8988T (cell line): ENCODE measurements around the gene POLRMT.
"Not testable (repeated sequence)": the region's sequence is repeated elsewhere in the genome, so short reads cannot be mapped to it uniquely, and the experiment has no call there.

Source experiments
- DNase-seq: peaks from one replicate; pipeline ENCODE4 v3.0.0; 2011

POLRMT gene

DNA sequence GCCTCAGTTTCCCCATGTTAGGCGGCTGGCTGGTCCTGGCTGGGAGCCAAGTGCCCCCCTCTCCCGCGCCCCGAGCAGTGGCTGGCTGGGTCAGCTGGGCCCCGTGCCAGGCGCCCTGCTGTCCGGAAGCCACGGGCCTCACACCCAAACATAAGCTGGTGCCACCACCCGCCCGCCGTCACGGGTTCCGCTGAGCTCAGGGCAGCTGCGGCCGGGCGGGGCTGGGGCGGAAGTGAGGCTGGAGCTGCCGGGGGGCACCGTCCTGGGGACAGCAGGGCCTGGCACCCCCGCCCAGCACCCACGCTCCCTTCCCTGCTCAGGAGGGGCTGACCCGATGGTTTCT, 24.4 kb downstream of the POLRMT start:
- DNase-seq = peak; percentile 81

DNA sequence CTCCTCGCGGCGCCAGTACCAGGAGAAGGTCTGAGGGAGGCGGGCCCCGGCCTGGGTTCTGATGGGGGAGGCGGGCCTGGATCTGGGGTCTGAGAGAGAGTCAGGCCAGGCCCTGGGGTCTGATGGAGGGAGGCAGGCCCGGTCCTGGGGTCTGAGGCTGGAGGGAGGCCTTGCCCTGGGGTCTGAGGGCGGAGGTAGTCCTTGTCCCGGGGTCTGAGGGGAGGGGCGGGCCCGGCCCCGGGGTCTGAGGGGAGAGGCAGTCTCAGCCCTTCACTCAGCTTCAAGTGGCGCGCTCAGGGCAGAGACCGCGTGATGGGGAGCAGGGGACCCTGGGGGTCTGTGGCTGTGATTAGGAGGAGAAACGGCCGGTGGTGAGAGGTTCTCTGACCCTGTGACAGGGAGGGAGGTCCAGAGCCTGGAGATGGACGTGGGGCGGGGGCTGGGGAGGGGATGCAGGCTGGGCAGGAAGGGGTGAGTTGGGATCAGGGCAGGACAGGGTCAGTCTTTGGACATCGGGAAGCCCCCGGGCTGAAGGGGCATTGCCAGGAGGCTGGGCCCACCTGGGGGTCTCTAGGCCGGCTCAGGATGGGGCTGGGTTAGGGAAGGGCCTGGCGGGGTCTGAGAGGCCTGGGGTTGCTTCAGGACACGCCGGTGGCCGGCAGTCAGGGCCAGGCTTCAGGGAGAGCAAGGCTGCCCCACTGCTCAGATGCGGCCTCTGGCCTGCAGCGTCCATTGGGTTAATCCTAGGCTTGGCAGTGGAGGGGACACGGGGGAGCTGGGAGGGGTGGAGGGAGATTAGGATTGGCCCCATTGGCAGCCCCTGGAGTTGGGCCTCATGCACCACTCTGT, 25.0 kb downstream of the POLRMT start:
- no peak for DNase-seq

DNA sequence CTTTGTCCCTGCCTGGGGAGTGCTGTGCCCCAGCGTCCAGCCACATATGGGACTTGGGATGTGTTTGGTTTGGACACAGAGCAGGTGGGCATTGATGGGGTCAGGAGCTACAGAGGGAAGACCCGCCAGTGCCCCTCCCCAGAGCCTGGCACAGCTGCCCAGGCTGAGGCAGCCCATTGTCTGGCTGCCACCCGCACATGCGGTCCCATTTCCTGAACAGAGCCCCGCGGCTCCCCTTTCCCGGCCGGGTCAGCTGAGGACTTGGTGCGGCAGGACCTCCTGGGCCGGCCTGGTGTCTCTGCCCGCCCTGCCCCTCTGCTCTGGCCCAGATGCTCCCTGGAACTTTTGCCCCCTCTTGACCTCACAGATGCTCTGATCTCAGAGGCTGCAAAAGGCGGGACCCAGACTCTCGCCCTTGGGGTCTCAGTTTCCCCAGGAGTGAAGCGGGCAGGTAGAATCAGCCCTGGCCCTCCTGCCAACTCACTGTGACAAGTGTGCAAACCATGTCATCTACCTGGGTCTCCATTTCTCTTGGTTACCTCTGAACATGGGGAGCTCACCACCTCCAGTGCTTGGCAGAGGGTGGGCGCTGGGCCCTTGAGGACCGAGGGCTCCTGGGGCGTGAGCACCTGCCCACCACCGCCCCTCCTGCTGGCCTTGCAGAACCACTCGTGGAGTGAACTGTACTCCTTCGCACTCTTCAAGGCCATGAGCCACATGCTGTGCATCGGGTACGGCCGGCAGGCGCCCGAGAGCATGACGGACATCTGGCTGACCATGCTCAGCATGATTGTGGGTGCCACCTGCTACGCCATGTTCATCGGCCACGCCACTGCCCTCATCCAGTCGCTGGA, 25.8 kb downstream of the POLRMT start:
- DNase-seq = no peak

DNA sequence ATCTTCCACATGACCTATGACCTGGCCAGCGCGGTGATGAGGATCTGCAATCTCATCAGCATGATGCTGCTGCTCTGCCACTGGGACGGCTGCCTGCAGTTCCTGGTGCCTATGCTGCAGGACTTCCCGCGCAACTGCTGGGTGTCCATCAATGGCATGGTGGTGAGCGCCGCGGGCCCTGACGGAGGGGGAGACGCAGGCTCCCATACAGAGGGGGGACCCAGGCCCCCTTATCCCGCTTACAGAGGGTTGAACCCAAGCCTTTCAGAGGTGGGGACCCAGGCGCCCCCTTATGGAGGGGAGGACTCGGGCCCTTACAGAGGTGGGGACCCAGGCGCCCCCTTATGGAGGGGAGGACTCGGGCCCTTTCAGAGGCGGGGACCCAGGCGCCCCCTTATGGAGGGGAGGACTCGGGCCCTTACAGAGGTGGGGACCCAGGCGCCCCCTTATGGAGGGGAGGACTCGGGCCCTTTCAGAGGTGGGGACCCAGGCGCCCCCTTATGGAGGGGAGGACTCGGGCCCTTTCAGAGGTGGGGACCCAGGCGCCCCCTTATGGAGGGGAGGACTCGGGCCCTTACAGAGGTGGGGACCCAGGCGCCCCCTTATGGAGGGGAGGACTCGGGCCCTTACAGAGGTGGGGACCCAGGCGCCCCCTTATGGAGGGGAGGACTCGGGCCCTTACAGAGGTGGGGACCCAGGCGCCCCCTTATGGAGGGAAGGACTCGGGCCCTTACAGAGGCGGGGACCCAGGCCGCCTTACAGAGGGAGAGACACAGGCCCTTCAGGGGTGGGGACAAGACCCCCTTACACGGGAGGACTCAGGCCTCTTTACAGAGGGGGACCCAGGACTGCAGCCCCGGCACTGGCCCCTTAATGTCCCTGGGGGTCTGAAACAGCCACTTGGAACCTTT, 28.0 kb downstream of the POLRMT start:
- DNase-seq = not testable (repeated sequence)

DNA sequence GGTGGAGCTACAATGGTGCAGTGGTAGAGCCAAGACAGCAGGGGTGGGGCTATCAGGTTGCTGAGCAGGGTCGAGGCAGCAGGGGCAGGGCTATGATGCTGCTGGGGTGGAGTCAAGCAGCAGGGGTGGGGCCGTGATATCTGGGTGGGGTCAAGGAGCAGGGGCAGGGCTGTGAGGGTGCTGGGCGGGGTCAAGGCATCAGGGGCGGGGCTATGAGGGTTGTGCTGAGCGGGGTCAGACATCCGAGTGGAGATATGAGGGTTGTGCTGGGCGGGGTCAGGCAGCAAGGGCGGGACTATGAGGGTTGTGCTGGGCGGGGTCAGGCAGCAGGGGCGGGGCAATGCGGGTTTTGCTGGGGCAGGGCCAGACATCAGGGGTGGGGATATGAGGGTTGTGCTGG, 29.0 kb downstream of the POLRMT start:
- no peak for DNase-seq

DNA sequence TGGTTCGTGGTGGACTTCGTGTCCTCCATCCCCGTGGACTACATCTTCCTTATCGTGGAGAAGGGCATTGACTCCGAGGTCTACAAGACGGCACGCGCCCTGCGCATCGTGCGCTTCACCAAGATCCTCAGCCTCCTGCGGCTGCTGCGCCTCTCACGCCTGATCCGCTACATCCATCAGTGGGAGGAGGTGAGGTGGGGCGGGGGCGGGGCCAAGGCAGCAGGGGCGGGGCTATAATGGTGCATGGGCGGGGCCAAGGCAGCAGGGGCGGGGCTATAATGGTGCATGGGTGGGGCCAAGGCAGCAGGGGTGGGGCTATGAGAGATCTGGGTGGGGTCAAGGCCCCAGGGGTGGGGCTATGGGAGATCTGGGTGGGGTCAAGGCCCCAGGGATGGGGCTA, 29.6 kb downstream of the POLRMT start:
- DNase-seq = not testable (repeated sequence)

DNA sequence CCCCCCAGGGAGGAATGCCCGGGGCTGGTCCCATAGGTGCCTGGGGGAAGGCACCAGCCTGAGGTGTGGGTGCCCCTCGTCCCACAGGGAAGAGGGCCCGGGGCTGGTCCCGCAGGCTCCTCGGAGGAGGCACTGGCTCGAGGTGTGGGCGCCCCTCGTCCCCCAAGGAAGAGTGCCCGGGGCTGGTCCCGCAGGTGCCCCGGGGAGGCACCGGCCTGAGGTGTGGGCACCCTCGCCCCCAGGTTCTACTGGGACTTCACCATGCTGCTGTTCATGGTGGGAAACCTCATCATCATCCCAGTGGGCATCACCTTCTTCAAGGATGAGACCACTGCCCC, 30.1 kb downstream of the POLRMT start:
- not testable (repeated sequence) for DNase-seq

DNA sequence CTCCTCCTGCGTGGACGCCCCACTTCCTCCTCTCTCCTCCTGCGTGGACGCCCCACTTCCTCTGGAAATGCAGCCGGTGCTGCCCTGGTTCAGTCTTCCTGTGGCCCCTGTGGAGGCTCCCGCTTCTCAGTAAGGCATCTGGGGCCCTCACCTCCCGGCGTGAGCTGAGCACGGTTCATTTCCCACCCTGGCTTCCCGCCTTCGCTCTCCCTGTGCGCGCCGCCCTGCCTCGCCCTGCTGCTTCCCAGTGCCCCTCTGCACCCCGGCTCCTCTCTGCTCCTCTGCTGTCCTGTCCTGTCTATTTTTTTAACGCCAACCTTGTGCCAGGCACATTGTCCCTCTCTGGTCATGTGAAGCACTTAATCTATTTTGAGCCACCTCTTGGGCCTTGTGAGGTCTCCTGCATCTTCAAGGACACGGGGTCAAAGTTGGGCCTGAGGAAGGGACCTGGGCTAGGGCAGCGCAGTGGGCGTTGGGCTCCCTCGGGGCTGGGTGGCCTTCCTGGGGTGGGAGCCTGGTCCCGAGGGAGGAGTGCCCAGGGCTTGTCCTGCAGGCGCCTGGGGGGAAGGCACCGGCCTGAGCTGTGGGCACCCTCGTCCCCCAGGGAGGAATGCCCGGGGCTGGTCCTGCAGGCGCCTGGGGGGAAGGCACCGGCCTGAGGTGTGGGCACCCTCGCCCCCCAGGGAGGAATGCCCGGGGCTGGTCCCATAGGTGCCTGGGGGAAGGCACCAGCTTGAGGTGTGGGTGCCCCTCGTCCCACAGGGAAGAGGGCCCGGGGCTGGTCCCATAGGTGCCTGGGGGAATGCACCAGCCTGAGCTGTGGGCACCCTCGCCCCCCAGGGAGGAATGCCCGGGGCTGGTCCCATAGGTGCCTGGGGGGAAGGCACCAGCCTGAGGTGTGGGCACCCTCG, 30.7 kb downstream of the POLRMT start:
- no peak for DNase-seq

DNA sequence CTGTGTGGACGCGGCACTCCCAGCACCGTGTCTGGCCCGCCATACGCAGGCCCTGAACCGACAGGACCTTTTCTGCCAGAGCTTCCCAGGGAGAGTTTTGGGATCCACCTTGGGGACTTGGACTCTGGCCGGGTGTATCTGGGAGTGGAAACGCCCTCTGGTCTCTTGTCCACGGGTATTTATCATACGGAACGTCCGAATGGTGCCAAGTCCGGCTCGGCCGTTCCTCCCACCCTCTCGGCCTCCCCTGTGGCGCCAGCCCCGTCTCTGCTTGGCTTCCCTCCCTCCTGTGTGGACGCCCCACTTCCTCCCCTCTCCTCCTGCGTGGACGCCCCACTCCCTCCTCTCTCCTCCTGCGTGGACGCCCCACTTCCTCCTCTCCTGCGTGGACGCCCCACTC, 31.5 kb downstream of the POLRMT start:
- DNase-seq = no peak

DNA sequence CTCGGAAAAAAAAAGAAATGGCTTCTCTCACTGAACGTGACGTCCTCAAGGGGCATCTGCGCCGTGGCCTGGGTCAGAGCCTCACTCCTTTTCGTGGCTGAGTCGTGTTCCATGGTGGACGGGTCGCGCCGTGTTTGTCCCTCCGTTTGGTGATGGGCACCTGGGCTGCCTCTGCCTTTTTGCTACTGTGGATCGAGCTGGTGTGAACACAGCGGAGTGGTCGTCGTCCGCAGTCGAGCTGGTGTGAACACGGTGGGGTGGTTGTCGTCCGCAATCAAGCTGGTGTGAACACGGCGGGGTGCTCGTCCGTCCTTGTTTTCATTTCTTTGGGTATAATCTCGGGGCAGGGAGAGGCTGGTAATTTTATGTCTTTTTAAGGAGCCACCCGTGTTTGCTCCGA, 32.0 kb downstream of the POLRMT start:
- no peak for DNase-seq

DNA sequence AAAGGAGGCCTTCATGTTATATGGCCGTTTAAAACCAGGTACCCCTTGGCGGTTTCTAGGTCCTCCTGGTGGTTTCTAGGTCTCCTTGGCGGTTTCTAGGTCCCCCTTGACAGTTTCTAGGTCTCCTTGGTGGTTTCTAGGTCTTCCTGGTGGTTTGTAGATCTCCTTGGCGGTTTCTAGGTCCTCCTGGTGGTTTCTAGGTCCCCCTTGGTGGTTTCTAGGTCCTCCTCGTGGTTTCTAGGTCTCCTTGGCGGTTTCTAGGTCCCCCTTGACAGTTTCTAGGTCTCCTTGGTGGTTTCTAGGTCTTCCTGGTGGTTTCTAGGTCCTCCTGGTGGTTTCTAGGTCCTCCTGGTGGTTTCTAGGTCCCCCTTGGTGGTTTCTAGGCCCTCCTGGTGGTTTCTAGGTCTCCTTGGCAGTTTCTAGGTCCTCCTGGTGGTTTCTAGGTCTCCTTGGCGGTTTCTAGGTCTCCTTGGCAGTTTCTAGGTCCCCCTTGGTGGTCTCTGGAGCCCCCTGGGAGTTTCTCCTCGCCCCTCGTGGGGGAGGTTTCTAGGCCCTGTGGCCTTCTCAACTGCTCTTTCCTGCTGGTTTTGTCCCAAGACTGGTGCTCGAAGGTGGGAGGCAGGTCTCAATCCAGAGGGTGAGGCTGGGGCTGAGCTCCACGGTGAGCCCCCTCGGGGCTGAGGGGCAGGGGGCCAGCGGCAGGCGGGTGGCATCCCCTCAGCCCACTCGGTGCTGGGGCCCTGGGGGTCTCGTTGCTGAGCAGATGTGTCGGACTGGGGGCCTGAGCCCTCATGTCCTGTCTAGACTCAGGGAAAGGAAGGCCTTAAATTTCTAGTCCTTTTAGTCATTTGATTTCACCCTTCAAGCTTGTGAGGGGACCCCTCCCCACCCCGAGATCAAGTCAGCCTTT, 35.7 kb downstream of the POLRMT start:
- no peak for DNase-seq

DNA sequence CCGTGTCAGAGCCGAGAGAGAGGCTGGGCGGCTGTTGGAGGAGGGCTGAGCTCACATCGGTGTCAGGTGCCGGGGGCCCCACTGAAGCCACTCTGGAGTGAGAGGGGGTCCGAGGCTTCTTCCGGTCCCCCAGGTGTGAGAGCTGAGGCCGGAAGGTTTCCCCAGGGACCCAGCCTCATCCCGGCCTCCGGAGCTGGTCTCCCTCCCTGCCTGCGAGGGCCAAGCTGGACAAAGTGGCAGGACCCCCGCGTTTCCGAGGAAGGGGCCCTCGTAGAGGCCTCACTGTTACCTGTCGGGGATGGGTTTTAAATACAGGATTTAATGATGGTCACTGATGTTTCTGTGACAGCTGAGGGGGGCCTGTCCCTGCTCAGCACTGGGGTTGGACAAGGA, 37.1 kb downstream of the POLRMT start:
- no peak for DNase-seq

DNA sequence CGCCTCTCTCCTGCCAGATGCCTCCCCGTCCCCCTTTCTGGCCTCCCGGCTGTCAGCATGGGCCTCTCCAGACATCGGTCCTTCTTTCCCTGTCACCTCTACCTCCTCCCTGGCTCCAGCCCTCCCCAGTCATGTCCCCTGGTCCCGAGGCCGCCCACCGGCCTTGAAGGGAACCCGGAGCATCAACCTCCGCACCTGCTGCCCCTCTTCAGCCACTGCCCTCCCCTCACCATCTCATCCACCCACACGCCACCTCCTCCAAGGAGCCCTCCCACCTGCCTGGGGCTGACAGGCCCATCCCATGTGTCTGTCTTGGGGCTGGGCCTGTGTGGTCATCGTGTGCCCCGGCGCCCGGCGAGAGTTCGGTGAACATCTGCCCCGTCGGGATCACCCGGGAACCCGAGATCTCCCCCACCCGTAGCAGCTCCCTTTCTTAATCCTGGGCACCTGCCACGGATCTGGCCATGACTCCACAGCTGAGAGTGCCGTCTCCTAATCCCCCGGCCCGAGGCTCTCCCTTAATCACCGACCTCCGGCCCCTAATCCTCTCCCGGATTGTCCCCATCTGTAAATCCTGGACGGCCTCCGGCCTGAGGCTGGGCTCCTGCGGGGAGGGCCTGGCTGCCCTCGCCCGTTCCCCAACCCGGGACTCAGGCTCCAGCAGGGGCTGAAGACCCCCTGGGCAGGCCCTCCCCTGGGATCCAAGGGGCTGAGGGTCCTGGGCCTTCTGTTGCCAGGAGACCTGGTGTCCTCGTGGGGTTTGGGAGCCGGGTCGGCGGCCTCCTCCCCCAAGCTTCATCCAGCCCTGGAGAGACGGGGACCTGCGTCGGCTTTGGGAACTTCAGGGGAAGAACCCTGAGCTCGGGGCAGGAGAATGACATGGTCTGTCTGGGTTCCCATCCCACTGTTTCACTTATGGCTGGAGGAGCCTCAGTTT, 37.7 kb downstream of the POLRMT start:
- no peak for DNase-seq

DNA sequence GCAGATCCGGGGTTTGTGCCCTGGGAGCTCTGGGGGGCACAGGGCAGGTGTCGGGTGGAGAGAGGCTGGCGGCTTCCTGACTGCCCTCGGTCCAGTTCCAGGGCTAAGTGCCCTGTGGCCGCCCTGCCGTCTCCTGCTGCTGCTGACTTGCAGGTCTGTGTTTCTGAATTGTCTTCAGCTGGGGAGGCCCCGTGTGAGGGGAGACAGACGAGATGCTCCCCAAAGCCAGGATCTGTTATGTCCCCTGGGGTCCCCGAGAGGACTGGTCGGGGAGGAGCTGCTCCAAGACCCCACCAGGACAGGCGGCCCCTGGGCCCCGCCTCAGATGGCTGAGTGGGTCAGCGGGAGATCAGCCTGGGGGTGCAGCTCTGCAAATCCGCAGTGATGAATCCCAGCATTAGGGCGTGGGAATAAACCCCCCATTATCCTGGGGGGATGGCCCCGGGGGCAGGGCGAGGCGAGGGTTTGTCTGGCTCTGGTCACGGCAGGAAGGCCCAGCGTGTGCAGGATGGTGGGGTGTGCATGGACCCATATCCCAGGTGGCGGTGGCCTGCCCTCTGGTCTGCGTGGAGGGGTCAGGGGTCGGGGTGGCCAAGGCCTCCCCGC, 39.0 kb downstream of the POLRMT start:
- no peak for DNase-seq

DNA sequence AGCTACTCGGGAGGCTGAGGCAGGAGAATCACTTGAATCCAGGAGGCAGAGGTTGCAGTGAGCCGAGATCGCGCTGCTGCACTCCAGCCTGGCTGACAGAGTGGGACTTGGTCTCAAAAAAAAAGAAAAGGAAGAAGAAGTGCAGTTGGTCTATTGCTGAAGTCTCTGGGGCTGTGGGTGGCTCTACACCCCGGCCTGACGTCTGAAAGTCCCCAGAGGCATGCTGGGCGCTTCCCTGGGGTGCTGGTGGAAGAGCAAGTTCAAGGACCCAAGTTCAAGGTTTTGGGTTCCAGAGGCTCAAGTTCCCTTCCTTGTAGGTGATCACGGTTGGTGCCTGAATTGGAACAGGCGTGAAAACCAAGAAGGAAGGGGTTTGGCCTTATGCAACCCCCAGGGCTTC, 39.8 kb downstream of the POLRMT start:
- no peak for DNase-seq

DNA sequence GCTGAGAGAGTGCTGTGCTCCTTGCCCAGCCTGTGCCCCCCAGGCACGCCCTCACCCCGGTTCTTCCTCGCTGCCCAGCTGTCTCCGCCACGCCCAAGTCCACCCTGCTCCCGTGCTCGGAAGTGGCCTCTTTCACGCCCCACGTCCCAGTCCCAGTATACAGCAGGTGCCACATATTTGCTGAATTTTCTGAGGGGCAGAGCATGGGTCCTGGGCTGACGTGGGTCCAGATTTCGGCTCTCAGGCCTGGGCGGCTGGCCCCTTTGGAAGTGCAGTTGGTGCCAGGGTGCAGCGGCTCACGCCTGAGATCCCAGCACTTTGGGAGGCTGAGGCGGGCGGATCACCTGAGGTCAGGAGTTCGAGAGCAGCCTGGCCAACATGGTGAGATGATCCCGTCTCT, 40.3 kb downstream of the POLRMT start:
- DNase-seq = no peak

DNA sequence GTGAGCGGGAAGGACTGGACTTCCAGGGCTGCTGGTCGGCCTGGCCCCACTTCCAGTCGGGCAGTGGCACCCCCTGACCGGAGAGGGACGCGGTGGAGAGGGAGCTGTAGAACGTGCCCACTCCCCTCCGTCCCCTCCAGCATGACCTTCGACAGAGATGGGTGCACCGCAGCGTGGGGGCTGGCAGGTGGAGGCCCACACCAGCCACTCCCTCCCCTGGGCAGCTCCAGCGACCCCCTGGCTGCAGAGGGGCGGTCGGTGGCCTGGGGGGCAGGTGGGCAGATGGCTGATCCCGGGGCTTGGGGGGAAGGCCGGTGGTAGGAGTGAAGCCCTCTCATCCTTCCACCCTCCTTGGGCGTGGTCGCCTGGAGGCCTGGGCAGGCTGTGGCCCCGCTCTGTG, 41.2 kb downstream of the POLRMT start:
- DNase-seq = no peak

DNA sequence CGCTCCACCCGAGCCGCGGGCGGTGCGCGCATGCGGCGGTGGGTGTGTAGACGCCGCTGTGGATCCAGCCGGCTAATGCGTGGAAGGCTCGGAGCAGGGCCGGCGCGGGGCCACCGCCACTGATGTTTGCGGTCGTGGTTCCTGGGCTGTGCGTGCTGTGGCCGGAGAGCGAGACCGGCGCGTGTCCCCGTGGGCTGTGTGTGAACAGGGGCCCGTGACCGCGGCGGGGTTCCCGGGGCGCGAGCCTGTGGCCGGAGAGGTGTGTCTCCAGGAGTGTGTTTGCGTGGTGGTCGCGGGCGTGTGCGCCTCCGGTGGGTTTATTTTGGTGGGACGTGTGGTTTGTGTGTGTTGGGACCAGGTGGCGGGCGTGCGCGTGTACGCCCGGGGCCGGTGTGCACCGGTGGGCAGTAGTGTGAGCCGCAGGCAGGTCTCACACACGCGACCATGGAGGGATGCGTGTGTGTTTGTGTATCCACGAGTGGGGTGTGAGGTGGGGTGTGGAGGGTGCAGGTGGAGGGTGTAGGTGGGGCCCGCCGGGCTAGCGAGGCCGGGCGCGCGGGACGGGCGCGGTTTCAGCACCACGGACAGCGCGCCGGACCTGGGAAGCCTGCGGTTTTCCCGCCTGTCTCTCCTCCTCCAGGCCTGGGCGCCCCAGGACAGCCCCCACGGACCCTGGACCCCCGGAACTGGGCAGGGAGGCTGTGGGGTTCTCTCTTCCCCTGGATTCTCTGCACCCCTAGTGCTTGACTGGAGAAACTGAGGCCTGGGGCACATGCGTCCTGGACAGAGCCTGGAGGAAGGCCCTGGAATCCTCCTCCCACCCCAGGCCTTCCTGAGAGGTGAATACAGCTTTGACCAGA, 42.0 kb downstream of the POLRMT start:
- DNase-seq = no peak

DNA sequence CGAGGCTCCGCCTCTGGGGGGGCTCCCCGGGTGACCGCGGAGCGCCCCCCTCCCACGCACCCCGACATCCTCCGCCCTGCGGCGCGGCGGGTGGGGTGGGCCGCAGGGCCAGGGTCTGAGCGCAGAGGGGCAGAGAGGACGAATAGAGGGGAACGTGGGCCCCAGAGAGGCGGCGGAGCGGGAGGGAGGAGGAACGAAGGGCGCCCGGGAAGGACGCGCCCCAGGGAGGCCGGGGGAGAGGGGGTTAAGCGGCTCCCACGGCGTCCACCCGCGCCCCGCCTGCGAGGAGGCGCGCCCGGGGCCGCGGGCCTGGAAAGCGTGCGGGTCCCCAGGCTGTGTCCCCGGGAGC, 42.6 kb downstream of the POLRMT start:
- DNase-seq = no peak
